NCI-H2196 (cell line): ENCODE data around the gene PCSK5.
"Not testable (repeated sequence)": the region's sequence is repeated elsewhere in the genome, so short reads cannot be mapped to it uniquely, and the experiment has no call there.

Experiments
- DNase-seq: peaks from one replicate; lab custom pipeline; 2025; ENCODE audit not compliant: unreplicated experiment; lab: John Stamatoyannopoulos, UW

The PCSK5 gene

DNA sequence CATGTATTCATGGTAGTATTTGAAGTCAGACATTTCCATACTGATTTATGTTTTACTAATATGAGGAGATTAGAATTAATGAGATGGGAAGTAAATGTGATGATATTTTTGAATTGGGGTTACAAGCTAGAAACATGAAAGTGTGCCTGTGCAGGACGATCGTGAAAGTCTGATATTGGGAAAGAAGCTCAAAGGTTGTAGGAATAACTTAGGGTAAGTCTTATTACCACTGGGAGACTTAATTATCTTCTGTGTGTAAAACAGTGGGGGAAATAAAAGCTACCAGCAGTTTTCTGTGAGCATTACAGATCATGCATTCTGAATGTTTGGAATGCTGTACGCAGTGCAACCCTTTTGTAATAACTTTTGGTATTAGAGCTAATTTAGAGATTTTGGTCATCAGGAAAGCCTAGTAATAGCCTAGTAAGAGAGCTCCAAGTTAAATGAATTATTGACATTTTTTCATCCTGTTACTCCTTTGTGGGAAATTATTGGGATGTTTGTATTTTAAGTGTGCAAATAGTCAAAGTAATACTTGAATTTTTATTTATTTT, 153.9 kb downstream of the PCSK5 start:
- DNase-seq = no peak

DNA sequence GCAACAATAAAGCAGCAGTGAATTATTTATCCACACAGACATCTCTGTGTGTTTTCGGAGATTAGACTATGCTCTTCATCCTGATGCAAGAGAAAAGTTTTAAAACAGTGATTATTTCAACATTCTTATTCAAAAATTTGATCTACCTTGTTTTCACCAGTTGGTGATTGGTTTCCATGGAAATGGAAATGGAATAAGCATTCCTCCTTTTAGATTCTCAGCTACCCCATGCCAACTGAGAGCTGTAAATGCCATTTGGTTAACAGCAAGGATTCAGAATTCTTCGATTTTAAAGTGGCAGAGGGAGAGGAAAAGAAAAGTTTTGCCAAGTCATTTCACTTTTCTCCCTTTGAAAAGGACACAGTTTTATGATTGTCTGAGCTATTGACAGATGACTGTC, 154.7 kb downstream of the PCSK5 start:
- no peak for DNase-seq

DNA sequence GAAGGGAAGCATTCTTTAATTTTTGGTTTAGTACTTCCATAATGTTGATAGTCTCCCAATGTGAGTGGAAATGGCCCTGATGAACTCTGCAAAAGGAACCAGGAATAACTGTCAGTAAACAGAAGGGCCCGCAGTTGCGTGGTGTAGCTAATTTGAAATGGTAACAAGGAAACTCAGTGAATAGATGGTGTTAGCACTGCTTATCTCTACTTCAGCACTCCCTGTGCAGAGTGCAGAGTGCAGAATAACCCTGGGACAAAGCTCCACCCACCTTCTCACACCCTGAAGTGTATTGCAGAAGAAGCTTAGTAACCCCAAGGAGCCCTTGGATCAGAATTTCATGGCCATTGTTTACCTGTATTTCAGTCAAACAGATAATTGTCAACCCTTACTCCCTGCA, 158.9 kb downstream of the PCSK5 start:
- DNase-seq = no peak

DNA sequence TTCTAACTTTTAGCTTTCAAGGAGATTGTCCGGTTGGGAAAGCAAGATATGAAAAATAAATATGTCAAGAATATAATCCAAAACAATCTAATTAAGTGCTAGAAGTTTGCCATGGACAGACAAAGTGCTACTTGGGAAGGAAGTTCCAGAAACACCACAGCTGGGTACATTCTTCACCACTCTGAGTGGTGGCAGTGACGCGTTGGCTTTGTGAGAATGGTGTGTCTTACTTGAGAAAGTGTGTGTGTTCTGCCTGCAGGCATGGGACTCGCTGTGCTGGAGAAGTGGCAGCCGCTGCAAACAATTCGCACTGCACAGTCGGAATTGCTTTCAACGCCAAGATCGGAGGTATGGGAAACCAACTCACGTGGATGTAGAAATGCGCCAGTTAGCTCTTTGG, 177.2 kb downstream of the PCSK5 start:
- no peak for DNase-seq

DNA sequence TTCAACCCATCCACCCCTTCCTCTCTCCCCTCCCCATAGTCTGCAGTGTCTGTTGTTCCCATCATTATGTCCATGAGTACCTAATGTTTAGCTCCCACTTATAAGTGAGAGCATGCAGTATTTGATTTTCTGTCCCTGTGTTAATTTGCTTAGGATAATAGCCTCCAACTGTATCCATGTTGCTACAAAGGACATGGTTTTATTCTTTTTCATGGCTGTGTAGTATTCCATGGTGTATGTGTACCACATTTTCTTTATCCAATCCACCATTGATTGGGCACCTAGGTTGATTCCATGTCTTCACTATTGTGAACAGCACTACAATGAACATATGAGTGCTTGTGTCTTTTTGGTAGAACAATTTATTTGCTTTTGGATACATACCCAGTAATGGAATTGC, 187.1 kb downstream of the PCSK5 start:
- DNase-seq = no peak

DNA sequence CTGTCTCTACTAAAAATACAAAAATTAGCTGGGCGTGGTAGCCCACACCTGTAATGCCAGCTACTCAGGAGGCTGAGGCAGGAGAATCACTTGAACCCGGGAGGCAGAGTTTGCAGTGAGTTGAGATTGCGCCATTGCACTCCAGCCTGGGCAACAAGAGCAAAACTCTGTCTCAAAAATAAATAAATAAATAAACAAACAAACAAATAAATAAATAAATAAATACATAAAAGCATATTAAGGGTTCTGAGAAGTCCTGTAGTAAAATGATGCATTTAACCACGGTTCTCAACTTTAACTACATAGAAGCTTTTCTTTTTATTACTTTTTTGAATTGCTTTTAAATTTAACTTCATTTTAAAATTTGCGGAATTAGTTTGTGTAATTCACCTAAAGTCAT, 190.8 kb downstream of the PCSK5 start:
- DNase-seq = not testable (repeated sequence)

DNA sequence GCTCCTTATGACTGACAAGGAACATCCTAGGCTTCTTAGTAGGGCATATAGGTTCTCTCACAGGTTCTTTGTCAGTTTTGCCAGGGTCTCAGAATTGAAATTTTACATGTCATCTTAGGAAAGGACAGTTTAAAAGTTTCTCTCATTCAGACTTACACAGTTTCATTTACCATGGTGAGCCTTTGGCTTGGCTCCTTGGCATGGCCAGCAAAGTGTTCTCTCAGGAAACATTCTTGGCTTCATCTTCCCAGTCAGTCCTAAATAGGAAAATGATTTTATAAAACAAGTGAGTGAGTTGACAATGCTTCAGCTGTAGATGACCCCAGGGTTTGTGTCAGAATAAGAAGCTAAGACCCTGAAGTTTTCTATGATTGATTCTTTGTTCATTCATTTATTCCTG, 191.6 kb downstream of the PCSK5 start:
- no peak for DNase-seq

DNA sequence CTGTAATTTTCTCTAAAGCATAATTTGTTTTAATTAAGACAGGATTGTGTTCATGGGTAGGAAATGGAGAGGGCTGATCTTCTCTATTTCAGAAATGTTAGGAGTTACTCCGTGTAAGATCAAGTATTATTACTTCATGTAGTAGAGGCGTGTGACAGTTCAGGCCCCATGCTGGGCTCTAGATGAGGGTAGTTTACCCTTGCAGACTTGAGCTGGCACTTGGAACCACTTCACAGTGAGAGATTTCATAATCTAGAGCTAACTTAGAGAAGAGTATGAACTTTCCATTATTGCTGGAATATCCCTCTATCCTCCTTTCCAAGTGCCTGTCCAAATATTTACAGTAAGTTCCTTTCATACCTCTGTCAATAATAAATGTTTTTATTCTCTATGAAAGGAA, 195.1 kb downstream of the PCSK5 start:
- DNase-seq = no peak

DNA sequence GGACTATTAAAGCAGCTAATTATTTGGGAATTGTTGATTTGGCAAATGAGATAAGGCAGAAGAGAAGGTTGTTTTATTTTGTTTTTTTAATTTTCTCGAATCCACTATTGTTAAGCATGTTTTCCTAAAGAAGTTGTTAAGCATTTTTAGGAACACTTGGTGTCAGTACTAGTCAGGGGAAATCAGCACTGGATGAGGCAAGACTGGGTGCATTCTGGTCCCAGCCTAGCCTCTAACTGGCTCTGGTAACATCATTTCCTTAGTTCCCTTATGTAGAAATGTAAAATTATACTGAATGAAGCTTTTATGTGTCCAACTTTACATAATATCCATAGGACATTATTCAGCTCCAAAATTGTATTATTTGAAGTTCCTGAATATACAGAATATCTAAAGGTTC, 196.1 kb downstream of the PCSK5 start:
- no peak for DNase-seq

DNA sequence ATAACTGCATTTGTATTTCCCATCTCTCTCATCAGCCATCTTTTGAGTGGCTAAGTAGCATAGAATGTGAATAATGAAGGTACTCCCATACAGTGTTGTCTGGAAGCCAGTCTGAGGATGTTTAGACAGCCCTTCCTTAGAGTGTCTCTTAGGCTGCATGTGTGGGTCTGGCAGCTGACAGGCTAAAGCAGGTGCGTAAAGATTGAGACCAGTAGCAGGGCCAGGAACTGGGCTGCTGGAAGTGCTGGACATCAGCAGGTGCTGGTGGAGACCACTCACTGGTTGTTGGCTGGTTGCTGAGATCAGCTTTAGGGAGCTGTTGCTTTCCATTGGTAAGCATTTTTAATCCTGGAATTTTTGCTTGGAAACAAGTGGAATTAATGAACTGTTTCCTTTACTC, 197.5 kb downstream of the PCSK5 start:
- no peak for DNase-seq

DNA sequence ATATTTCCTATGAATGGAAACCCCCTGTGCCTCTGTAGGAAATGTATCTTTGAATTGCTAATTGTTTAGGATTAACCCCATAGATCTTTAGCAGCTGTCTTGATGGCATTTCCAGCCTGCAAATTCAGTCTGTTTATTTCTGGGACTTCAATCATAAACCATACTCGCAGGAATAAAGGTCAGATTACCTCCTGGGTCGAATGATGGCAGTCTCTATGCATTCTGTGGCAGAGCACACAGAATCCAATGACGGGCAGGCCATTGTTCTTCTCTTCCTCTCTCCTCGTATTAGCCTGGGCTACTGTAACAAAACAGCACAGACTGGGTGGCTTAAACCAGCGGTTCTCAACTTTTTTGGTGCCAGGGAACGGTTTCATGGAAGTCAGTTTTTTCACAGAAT, 199.9 kb downstream of the PCSK5 start:
- no peak for DNase-seq

DNA sequence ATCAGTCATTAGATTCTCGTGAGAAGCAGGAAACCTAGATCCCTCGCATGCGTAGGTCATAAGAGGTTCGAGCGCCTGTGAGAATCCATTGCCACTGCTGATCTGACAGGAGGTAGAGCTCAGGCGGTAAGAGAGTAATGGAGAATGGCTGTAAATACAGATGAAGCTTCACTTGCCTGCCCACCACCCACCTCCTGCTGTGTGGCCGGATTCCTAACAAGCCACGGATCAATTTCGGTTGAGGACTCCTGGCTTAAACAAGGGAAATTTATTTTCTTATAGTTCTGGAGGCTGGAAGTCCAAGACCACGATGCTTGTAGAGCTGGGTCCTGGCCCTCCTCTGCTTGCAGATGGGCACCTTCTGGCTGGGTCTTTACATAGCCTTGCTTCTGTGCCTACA, 200.4 kb downstream of the PCSK5 start:
- DNase-seq = no peak

DNA sequence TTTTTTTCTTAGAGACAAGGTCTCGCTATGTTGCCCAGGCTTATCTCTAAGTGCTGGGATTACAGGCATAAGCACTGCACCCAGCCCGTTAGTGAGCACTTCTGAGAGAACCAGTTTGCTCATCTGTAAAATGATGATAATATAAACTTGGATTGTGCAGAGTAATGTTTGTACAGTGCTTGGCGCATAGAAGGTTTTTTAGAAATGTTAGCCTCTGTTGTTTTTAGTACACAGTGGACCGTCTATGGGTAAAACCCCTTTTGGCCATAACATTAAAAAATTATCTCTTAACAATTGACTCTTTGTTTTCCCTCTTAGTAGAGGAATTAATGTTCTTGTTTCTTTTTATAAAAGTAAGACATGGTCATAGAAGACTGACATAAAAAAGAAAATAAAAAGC, 202.1 kb downstream of the PCSK5 start:
- DNase-seq = no peak

DNA sequence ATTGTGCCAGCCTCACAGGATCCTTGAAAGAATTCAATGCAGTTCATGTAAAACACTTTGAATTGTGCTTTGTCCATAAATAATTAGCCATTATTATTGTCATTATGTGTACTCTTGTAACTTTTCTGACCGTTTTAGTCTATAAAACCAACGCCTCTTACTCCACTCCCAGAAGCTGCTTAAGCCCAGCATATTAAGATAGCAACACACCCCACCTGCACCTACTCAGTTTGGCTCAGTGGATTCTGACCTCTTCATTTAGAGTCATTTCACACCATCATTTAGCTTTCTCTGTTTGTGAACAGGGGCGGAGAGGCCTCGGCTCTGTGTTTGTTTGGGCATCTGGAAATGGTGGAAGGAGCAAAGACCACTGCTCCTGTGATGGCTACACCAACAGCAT, 205.1 kb downstream of the PCSK5 start:
- DNase-seq = no peak

DNA sequence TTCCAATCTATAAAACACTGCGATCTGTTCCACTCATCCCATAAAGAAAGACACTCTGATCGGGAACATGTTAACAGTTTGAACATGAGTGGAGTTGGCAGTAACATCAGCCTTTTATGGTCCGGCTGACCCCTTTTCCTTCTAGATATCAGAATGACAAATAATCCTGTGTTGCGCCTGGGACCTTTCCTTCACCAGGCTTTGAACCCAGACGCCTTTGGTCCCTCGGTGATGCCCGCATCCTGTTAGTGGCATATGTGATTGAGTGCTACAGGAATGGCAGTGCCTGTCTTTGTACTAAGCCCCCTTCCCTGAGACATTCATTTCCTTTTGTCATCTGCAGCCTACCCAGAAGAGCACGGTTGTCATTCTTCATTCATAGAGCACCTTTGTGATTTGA, 209.0 kb downstream of the PCSK5 start:
- no peak for DNase-seq

DNA sequence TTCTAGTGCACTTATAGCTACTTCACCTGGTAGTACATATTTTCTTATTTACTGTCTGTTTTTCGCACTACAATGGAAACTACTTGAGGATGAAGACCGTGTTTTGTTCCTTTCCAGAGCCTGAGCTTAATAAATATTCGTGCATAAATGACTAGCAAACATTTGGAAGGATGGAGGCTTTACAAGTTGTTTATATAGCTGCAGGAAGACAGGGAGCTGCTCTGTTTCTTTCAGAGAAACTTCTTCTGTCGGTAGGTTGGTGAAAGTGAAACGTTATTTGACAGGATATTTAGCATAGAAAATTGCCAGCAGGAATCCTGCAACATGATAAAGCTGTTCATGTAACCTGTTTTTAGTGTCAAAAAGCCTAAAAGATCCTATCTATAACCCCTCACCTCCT, 210.6 kb downstream of the PCSK5 start:
- DNase-seq = no peak

DNA sequence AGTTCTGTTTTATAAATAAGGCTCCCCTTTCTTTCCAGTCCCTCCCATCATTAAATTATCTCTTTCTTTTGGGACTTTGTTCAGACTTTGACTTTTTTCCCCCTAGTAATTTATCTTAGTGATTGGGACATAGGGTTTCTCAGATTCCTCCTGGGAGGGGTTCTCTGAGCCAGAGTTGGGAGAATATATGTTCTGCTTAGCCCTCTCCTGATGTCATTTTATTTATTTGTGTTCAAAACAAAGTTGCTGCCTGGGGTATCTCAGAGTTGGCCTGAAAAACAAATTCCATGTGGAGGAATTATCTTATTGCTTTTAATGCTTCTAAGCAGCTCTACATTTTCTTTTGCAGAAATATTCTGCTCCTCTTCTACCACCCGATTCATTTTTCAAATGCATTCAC, 211.0 kb downstream of the PCSK5 start:
- no peak for DNase-seq

DNA sequence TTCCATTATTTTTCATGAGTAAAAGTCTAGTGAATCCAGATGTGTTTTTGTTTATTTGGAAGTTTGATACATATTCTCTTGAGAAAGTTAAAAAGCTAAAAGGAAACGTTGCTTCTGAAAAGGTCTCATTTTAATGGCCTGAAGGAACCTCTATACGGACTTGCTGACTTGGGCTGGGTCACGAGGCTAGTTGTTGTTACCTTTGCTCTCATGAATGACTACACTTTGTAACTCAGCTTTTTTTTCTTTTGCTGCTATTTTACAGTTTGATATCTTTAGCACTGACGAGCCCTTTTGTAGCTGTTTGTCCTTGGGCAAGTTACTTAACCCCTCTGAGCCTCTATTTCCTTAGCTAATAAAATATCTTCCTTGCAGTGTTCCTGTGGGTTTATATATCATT, 211.5 kb downstream of the PCSK5 start:
- no peak for DNase-seq

DNA sequence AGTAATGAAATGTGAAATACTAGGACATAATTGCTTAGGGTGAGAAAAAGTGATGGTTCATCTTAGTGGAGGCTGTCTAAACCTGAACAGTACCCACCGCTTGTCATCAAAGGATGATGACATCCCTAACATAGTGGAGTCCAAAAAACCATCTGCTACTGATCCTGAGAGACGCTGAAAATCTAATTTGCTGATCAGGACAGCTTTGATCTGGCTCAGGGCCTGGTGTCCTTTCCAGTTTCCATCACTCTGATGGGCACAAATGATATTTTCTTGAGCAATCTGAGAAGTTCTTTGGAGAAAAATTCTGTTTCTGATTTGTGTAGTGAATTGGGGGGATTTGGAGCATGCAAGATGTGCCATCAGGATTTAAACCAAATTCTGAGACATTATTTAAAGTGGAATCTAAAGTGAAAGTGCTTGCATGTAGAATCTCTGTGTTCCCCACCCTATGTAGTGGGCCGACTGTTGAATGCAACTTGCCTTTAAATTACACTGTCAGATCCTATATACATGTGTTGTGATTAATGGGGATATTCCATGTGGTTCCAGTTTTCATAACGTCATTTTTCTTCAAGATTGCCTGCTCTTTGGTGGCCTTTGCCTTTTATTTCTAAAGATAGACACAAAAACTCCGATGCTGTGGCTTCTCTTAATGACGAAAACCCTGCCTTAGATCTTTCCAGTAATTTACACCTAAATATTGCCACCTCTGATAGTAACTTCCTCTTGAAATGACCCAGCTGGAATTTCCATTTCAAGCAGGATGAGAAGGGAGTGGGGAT, 213.2 kb downstream of the PCSK5 start:
- no peak for DNase-seq

DNA sequence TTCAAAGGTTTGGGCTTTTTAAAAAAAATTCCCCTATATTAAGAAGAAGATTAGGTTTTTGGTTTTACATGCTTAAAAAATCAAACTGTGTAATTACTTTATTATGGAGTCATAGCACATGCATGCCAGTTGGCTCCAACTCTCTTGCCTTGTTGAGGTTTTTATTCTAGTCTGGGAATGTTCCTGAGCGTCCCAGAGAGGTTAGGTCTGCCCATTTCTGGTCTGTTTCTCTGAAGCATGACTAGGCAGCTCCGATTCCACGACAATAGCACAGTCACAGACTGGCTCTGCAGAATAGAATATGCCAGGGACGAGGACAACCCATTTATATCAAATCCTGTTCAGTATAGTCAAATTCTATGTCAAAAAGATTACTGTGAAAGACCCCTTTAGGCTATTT, 217.0 kb downstream of the PCSK5 start:
- DNase-seq = no peak

DNA sequence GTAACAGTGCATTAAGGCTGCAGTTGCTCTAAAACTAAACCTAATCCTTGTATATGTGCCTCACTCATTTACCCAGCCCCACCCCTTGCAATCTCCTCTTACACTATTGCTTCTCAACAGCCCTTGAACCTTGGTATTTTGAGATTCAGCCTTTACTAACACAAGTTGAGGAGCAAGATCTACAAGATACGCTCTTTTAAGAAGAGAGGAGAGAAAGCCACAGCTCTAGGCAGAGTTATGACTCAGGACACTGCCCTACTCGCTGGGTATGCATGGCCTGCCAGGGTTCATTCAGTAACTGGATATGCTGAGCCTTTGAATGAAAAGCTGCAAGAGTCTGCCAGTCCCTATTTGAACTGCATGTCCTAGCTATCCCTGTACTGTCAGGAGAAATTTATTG, 219.5 kb downstream of the PCSK5 start:
- no peak for DNase-seq

DNA sequence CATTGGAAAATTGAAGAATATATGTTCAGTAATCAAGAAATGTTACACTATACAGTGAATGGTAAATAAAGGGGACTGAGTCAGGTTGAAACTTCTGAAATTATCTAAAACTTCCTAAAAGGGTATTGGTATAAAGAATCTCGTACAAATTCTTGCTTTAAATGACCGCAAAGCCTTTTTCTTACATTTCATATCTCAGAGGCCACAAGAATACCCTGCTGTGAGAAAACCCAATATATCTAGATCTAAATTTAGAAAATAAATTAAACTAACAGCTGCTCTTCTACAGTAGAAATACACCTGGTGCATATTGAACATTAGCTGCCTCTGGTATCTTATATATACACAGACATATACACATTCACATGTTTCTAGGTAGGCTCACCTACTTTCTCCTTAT, 221.7 kb downstream of the PCSK5 start:
- DNase-seq = no peak

DNA sequence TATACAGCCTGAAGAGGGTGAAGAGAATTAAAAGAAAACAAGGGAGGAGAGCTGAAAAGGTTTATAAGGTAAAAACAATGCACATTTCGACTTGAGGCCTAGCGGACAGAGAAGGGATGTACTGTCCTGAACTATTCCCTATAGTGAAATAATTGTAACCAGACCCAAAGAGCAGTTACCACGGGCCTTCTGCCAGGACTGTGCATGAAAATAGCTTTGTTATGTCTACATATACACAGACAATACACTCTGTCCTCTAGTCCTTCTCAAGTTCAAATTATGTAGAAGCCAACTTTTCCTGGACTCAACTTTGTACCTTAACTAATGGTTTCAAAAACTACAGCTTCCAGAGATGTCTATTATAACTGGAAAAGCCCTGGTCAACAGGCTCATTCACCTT, 223.7 kb downstream of the PCSK5 start:
- DNase-seq = no peak
